H9 (cell line): Measurements from ENCODE around the gene PPOX. TPM values are rescaled to one million over a fixed set of nuclear protein-coding genes. Genes with fewer than 3 reads are reported as not detected.

Experiments used
- DNase-seq: peaks from one replicate; pipeline ENCODE4 v3.0.0-alpha.2; 2017
- H2AFZ ChIP-seq: one replicate; pipeline ENCODE4 v1.6.1; 2013; ENCODE audit warnings: mild to moderate bottlenecking, low read length, control low read depth, moderate library complexity
- H2AK5ac ChIP-seq: 2 replicates; pipeline ENCODE4 v1.6.1; 2013; ENCODE audit warnings: low read length, control low read depth, mixed read lengths; ENCODE audit not compliant: insufficient read length
- H2BK120ac ChIP-seq: one replicate; pipeline ENCODE4 v1.6.1; 2013; ENCODE audit warnings: low read depth, mild to moderate bottlenecking, low read length, control low read depth, inconsistent platforms; ENCODE audit not compliant: poor library complexity, severe bottlenecking
- H2BK12ac ChIP-seq: 2 replicates; pipeline ENCODE4 v1.6.1; 2013; ENCODE audit warnings: low read length, control low read depth, mixed read lengths, low read depth; ENCODE audit not compliant: insufficient read length
- H2BK15ac ChIP-seq: 2 replicates; pipeline ENCODE4 v1.6.1; 2013; ENCODE audit warnings: low read depth, low read length, control low read depth
- H2BK20ac ChIP-seq: one replicate; pipeline ENCODE4 v1.6.1; 2013; ENCODE audit warnings: low read depth, mild to moderate bottlenecking, low read length, control low read depth, inconsistent platforms; ENCODE audit not compliant: poor library complexity, severe bottlenecking
- H2BK5ac ChIP-seq: 2 replicates; pipeline ENCODE4 v1.6.1; 2013; ENCODE audit warnings: low read length, control low read depth, mixed read lengths; ENCODE audit not compliant: insufficient read length
- H3K14ac ChIP-seq: 2 replicates; pipeline ENCODE4 v1.6.1; 2013; ENCODE audit warnings: low read length, control low read depth; ENCODE audit not compliant: insufficient read depth
- H3K18ac ChIP-seq: 2 replicates; pipeline ENCODE4 v1.6.1; 2013; ENCODE audit warnings: low read depth, mild to moderate bottlenecking, mixed read lengths, low read length, control low read depth; ENCODE audit not compliant: insufficient read length
- H3K23ac ChIP-seq: 2 replicates; pipeline ENCODE4 v1.6.1; 2013; ENCODE audit warnings: low read length, control low read depth, mixed read lengths, low read depth; ENCODE audit not compliant: insufficient read length
- H3K23me2 ChIP-seq: 2 replicates; pipeline ENCODE4 v1.6.1; 2013; ENCODE audit warnings: low read depth, mild to moderate bottlenecking, mixed read lengths, low read length, control low read depth; ENCODE audit not compliant: insufficient read length, poor library complexity, severe bottlenecking
- H3K27ac ChIP-seq: 2 replicates; pipeline ENCODE4 v1.5.1; 2013; ENCODE audit warnings: low read length, control low read depth, mixed read lengths, low read depth; ENCODE audit not compliant: insufficient read length
- H3K27me3 ChIP-seq: 2 replicates; pipeline ENCODE4 v1.6.1; 2013; ENCODE audit warnings: low read length, control low read depth, inconsistent platforms; ENCODE audit not compliant: insufficient read depth
- H3K4ac ChIP-seq: 2 replicates; pipeline ENCODE4 v1.6.1; 2013; ENCODE audit warnings: low read depth, mild to moderate bottlenecking, control low read depth, inconsistent platforms, low read length, moderate library complexity
- H3K4me1 ChIP-seq: 2 replicates; pipeline ENCODE4 v1.6.1; 2013; ENCODE audit warnings: low read length, control low read depth, inconsistent platforms; ENCODE audit not compliant: insufficient read depth
- H3K4me2 ChIP-seq: 2 replicates; pipeline ENCODE4 v1.6.1; 2013; ENCODE audit warnings: low read length, control low read depth, mixed read lengths; ENCODE audit not compliant: insufficient read length, insufficient read depth
- H3K56ac ChIP-seq: 2 replicates; pipeline ENCODE4 v1.6.1; 2013; ENCODE audit warnings: low read depth, mild to moderate bottlenecking, mixed read lengths, low read length, control low read depth; ENCODE audit not compliant: insufficient read length
- H3K79me1 ChIP-seq: 2 replicates; pipeline ENCODE4 v1.6.1; 2013; ENCODE audit warnings: low read depth, mild to moderate bottlenecking, moderate library complexity, low read length, control low read depth, inconsistent platforms; ENCODE audit not compliant: insufficient read depth, poor library complexity, severe bottlenecking
- H3K79me2 ChIP-seq: 2 replicates; pipeline ENCODE4 v1.6.1; 2013; ENCODE audit warnings: low read length, control low read depth, inconsistent platforms; ENCODE audit not compliant: insufficient read depth
- H3K9ac ChIP-seq: 2 replicates; pipeline ENCODE4 v1.6.1; 2013; ENCODE audit warnings: low read length, control low read depth, mixed read lengths; ENCODE audit not compliant: insufficient read length; ENCODE audit errors: extremely low read depth
- H3K9me3 ChIP-seq: one replicate; pipeline ENCODE4 v1.6.1; 2013; ENCODE audit warnings: low read depth, low read length, inconsistent platforms; ENCODE audit not compliant: control insufficient read depth
- H3T11ph ChIP-seq: one replicate; pipeline ENCODE4 v1.6.1; 2013; ENCODE audit warnings: mild to moderate bottlenecking, low read length, control low read depth, inconsistent platforms
- H4K20me1 ChIP-seq: one replicate; pipeline ENCODE4 v1.6.1; 2013; ENCODE audit not compliant: control insufficient read depth, insufficient read length, insufficient read depth
- H4K5ac ChIP-seq: 2 replicates; pipeline ENCODE4 v1.6.1; 2013; ENCODE audit warnings: low read depth, mild to moderate bottlenecking, mixed read lengths, low read length, control low read depth; ENCODE audit not compliant: insufficient read length
- H4K8ac ChIP-seq: replicated peaks from 2 replicates; pipeline ENCODE4 v1.6.1; 2013; ENCODE audit warnings: low read length, control low read depth, mixed read lengths, low read depth; ENCODE audit not compliant: insufficient read length
- H4K91ac ChIP-seq: 2 replicates; pipeline ENCODE4 v1.6.1; 2013; ENCODE audit warnings: low read depth, mild to moderate bottlenecking, moderate library complexity, mixed read lengths, low read length, control low read depth; ENCODE audit not compliant: insufficient read length
- H3K27ac Mint-ChIP-seq, 3 experiments: 2 replicates in 2 of 3; 3 replicates in 1 of 3; pipeline ENCODE4 v1.8.0; 2020 to 2021; ENCODE audit warnings: mixed read lengths in 3 of 3, mild to moderate bottlenecking in 1 of 3, moderate library complexity in 1 of 3
- H3K27me3 Mint-ChIP-seq: 2 replicates; pipeline ENCODE4 v1.8.0; 2021; ENCODE audit warnings: low read depth, mild to moderate bottlenecking, moderate library complexity, mixed read lengths
- H3K36me3 Mint-ChIP-seq, 3 experiments: 2 replicates in 2 of 3; 3 replicates in 1 of 3; pipeline ENCODE4 v1.8.0; 2020 to 2021; ENCODE audit warnings: low read depth in 3 of 3, mixed read lengths in 3 of 3; ENCODE audit not compliant: insufficient read depth in 1 of 3
- H3K4me1 Mint-ChIP-seq, 2 experiments: 2 replicates each; pipeline ENCODE4 v1.8.0; 2020; ENCODE audit warnings: mixed read lengths in 2 of 2
- H3K4me3 Mint-ChIP-seq, 2 experiments: 2 replicates in 1 of 2; 3 replicates in 1 of 2; pipeline ENCODE4 v1.8.0; 2020 to 2021; ENCODE audit warnings: mild to moderate bottlenecking in 2 of 2, mixed read lengths in 2 of 2, moderate library complexity in 1 of 2
- H3K9me3 Mint-ChIP-seq, 2 experiments: 2 replicates in 1 of 2; 3 replicates in 1 of 2; pipeline ENCODE4 v1.8.0; 2020; ENCODE audit warnings: mild to moderate bottlenecking in 2 of 2, mixed read lengths in 2 of 2, moderate library complexity in 1 of 2
- WGBS: extraction: QIAGEN DNeasy Blood & Tissue Kit; methylation state at CpG from one replicate; pipeline ENCODE4 v1.1.7; 2013; ENCODE audit warnings: missing lambda C conversion rate, low lambda C conversion rate, mixed read lengths; ENCODE audit not compliant: insufficient read length; ENCODE audit errors: extremely low coverage; 5-methylcytosine and 5-hydroxymethylcytosine counted together
- total RNA-seq: library from RNA; stranded (reverse); gene quantifications from 2 replicates; pipeline ENCODE4 v1.2.1, GENCODE V29; 2021
- TF ChIP-seq, protein P1 (sequence below): fragments of 200-600 bp; sonication (generic); conservative IDR thresholded peaks from 3 replicates; pipeline ENCODE4 v1.8.0; 2021; ENCODE audit warnings: antibody characterized with exemption, mild to moderate bottlenecking

The PPOX gene
- total RNA-seq, 1 experiment from 2014 or later = 39.8 TPM

- Mint-ChIP-seq H3K27ac (peak overlapping the region in 1 of 3 experiments; percentile 74; a peak in 2 of 7 replicates), H3K27me3 (no peaks in the 10 kb centered on the region; the same call in 1 of the 2 replicates), H3K9me3 (no peaks in the 10 kb centered on the region), H3K4me3 (no peak overlapping the region), H3K36me3 (peaks cover 25 to 70% (median 69%) of the 10 kb centered on the region in 3 experiments; a peak in 6 of 7 replicates), H3K4me1 (peaks cover 11 to 18% of the 10 kb centered on the region in 2 experiments)
- Histone ChIP-seq H4K20me1 (no peaks in the 10 kb centered on the region), H2BK15ac (no peak overlapping the region), H4K91ac (no peak overlapping the region), H4K5ac (no peak overlapping the region), H2AK5ac (no peak overlapping the region), H3T11ph (no peak overlapping the region), H3K56ac (no peak overlapping the region), H3K14ac (no peak overlapping the region), H3K79me2 (no peaks in the 10 kb centered on the region), H3K9me3 (no peaks in the 10 kb centered on the region), H3K9ac (no peak overlapping the region), H3K18ac (no peak overlapping the region), H2AFZ (no peak overlapping the region), H3K79me1 (no peaks in the 10 kb centered on the region), H2BK120ac (no peak overlapping the region), H2BK5ac (no peak overlapping the region), H3K23me2 (peaks cover 5% of the 10 kb centered on the region), H3K27me3 (no peaks in the 10 kb centered on the region), H3K4me2 (no peak overlapping the region), H3K23ac (no peak overlapping the region), H3K4ac (no peak overlapping the region), H4K8ac (no peak overlapping the region), H3K4me1 (no peaks in the 10 kb centered on the region), H2BK20ac (no peak overlapping the region), H3K27ac (no peak overlapping the region), H2BK12ac (no peak overlapping the region)
- no peak for DNase-seq
- TF ChIP-seq, protein P1, sequence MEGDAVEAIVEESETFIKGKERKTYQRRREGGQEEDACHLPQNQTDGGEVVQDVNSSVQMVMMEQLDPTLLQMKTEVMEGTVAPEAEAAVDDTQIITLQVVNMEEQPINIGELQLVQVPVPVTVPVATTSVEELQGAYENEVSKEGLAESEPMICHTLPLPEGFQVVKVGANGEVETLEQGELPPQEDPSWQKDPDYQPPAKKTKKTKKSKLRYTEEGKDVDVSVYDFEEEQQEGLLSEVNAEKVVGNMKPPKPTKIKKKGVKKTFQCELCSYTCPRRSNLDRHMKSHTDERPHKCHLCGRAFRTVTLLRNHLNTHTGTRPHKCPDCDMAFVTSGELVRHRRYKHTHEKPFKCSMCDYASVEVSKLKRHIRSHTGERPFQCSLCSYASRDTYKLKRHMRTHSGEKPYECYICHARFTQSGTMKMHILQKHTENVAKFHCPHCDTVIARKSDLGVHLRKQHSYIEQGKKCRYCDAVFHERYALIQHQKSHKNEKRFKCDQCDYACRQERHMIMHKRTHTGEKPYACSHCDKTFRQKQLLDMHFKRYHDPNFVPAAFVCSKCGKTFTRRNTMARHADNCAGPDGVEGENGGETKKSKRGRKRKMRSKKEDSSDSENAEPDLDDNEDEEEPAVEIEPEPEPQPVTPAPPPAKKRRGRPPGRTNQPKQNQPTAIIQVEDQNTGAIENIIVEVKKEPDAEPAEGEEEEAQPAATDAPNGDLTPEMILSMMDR = peak; percentile 49; the same call in 2 of the 3 replicates
- WGBS = no CpG with 5 or more reads among the region's 5 CpGs
These were observed 5.0 kb downstream of the PPOX start for GRCh38 chr1:161171191-161171590.
